DMS 273 (cell line): ENCODE measurements around the gene CYB5R3.
"Not testable (repeated sequence)": the region's sequence is repeated elsewhere in the genome, so short reads cannot be mapped to it uniquely, and the experiment has no call there.

Experiments used
- DNase-seq: peaks from one replicate; lab custom pipeline; 2025; ENCODE audit not compliant: unreplicated experiment; lab: John Stamatoyannopoulos, UW

CYB5R3 gene

GRCh38 chr22:42626431-42626830, 22.8 kb downstream of the CYB5R3 start:
- no peak for DNase-seq

- DNase-seq: no peak
Observed at GRCh38 chr22:42625416-42625815, 23.8 kb downstream of the CYB5R3 start.

GRCh38 chr22:42624551-42625106, 24.6 kb downstream of the CYB5R3 start:
- no peak for DNase-seq

- no peak for DNase-seq
Observed at GRCh38 chr22:42623756-42624441, 25.3 kb downstream of the CYB5R3 start.

GRCh38 chr22:42623301-42623751, 25.9 kb downstream of the CYB5R3 start:
- DNase-seq: no peak

- DNase-seq: no peak
Observed at GRCh38 chr22:42622061-42622710, 27.0 kb downstream of the CYB5R3 start.

- peak; percentile 71 for DNase-seq
Observed at GRCh38 chr22:42621505-42622002, 27.6 kb downstream of the CYB5R3 start.

- no peak for DNase-seq
Observed at GRCh38 chr22:42620084-42620483, 29.1 kb downstream of the CYB5R3 start.

GRCh38 chr22:42619261-42620063, 29.7 kb downstream of the CYB5R3 start:
- no peak for DNase-seq

- no peak for DNase-seq
Observed at GRCh38 chr22:42617155-42617983, 31.8 kb downstream of the CYB5R3 start.

GRCh38 chr22:42615860-42616175, 33.4 kb downstream of the CYB5R3 start:
- not testable (repeated sequence) for DNase-seq

- peak; percentile 98 for DNase-seq
Observed at GRCh38 chr22:42615092-42615859, 33.9 kb downstream of the CYB5R3 start.

GRCh38 chr22:42614312-42615091, 34.7 kb downstream of the CYB5R3 start, which contains the start of gene POLDIP3:
Gene POLDIP3, minus strand, starts transcription at chr22:42614883. Its CDS starts 26 bp downstream, at chr22:42614857.
- peak; percentile 97 for DNase-seq

GRCh38 chr22:42613872-42614301, 35.3 kb downstream of the CYB5R3 start:
- peak; percentile 46 for DNase-seq

GRCh38 chr22:42612336-42612735, 36.9 kb downstream of the CYB5R3 start:
- no peak for DNase-seq

GRCh38 chr22:42611051-42611450, 38.1 kb downstream of the CYB5R3 start:
- DNase-seq: no peak

GRCh38 chr22:42610186-42610585, 39.0 kb downstream of the CYB5R3 start:
- no peak for DNase-seq

- DNase-seq: no peak
Observed at GRCh38 chr22:42608823-42609361, 40.3 kb downstream of the CYB5R3 start.
